Activated naive CD8-positive, alpha-beta T cell treated with anti-CD3 and anti-CD28 coated beads, Interleukin-2, amount 50 U/mL, for 16 hours (primary cell): ENCODE data around the gene UVSSA.

Source experiments
- DNase-seq: peaks from one replicate; pipeline ENCODE4 v3.0.0-alpha.2; 2020; ENCODE audit warnings: low read depth, low spot score

The UVSSA gene

GRCh38 chr4:1396806-1397455 is 49.9 kb downstream of the UVSSA start:
- no peak for DNase-seq

DNA sequence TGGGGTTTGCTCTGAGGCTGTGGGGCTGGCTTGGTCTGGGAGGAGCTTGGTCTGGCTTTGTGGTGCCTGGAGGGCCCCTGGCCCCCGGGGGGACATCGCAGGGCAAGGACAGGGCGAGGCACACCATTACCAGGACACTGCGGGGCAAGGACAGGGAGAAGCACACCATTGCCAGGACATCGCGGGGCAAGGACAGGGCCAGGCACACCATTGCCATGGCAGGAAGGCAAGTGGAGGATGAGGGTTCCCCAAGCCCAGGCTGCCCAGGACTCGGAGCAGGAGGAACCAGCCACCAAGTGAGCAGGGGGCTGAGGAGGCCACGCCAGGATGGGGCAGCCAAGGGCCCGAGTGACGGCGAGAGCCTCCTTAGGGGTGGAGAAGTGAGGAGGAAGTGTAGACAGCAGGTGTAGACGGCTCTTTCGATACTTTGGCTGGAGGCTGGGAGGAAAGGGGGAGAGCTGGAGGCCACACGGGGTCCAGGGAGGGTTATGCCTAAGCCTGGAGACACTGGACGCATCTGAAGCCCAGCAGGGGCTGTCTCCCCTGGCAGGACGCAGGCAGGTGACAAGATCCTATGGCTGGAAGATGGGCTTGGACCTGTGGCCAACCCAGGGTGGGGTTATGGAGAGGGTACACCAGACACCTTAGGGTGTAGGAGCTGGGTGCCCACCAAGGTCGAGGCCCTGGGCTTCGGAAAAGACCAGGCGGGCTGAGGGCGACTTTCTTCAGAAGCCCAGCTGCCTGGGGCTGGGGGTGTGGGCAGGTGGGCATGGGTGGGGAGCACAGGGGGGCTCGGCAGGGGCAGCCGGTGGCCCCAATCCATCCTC is 51.9 kb downstream of the UVSSA start:
- no peak for DNase-seq

- DNase-seq, result no peak
Observed at GRCh38 chr4:1399508-1400190, 52.6 kb downstream of the UVSSA start.

GRCh38 chr4:1400191-1400805 is 53.3 kb downstream of the UVSSA start:
- no peak for DNase-seq

- DNase-seq, result no peak
Observed at GRCh38 chr4:1400831-1401408, 53.9 kb downstream of the UVSSA start.

GRCh38 chr4:1401409-1402020 is 54.5 kb downstream of the UVSSA start:
- DNase-seq, result no peak

- no peak for DNase-seq
Observed at GRCh38 chr4:1402021-1402515, 55.1 kb downstream of the UVSSA start.

DNA sequence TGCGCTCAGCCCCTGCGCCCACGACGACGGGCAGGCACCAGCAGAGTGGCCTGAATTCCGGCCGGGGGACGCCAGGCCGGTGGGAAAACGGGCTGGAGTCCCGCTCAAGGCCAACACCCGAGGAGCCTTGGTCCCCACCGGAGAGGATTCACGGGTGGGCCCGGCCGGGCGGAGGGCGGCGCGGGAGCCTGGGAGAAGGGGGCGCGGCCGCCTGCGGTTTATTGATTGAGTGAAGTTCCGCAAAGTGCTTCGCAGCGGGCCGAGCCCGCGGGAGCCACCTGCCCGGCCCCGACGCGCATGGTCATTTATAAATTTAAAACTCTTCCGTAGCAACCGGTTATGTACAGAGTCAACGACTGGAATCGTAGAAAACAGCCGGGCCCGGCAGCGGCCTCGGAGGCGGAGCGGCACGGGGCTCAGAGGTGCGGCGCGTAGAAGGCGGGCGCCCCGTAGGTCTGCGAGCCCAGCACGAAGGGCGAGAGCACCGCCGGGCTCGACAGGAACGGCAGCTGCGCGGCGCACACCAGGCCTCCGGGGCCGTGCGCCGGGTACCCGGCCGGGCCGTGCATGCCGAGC is 55.6 kb downstream of the UVSSA start:
- DNase-seq, result no peak

GRCh38 chr4:1403177-1403583 is 56.2 kb downstream of the UVSSA start:
- DNase-seq, result no peak

GRCh38 chr4:1403591-1404572 is 56.9 kb downstream of the UVSSA start:
- no peak for DNase-seq

GRCh38 chr4:1404573-1405253 is 57.7 kb downstream of the UVSSA start:
- DNase-seq, result no peak

GRCh38 chr4:1405254-1405635 is 58.2 kb downstream of the UVSSA start:
- DNase-seq, result no peak

GRCh38 chr4:1405636-1406393 is 58.8 kb downstream of the UVSSA start:
- DNase-seq, result no peak

DNA sequence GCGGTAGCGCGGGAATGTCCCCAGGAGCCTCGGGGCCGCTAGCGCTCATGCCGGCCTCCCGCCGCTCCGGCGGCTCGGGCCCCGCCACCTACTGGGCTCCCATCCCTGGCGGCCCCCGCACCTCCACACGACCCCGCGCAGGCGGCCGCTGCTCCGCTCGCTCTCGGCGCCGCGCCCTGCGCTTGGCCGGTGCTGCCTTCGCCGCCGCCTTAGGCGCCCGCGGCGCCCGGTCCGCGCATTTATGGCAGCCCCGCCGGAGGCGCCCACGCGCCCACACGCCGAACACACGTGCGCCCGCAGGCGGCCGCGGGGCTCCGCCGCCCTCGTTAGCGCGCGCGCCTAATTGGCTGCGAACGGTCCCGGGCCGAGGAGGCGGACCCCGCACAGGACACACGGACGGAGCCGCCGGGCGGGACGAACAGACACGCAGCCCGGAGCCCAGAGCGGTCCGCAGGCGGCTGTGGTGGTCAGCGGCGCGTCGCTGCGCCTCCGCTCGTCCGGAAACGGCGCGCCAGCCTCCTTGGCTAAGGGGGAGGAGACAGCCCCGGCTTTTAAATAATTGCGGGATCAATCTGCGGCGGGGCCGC is 59.5 kb downstream of the UVSSA start, which contains the start of gene NKX1-1:
NKX1-1 (minus strand) TSS at position 49 of the 587 bp plus-strand sequence; CDS start at position 49, 0 bp downstream.
- no peak for DNase-seq

GRCh38 chr4:1406981-1407656 is 60.1 kb downstream of the UVSSA start:
- no peak for DNase-seq

DNA sequence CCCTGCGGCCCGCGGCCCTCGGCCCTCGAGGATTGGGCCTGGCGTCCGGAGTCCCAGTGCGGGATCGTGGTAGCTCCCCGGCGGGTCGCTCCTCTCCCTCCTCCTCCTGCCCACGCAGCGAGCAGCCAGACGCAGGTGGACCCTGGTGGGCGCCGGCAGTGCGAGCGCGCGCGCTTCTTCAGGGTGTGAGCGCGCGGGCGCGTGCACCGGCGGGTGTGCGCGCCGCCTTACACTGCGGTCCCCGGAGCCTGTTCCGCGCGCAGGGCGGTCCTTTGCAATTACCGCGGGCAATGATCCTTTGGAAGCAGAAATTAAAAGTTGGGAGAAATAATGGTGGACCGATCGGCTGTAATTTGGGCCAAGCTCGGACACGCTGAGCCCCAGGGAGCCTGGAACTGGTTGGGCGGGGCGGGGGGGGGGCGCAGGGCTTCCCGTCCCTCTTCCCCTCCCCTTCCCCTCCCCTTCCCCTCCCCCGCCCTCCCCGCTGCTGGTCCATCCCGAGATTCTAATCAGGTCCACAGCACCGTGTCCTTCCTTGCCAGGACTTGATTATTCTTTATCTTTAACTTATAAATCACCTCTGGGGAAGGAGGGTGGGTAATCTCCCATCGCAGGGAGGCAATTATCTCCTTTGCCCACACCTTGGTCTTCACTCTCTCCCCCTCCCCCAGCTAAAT is 60.8 kb downstream of the UVSSA start:
- no peak for DNase-seq

- DNase-seq, result no peak
Observed at GRCh38 chr4:1408418-1408817, 61.4 kb downstream of the UVSSA start.
